ENCODE data around the gene YY1. TPM values are rescaled to one million over a fixed set of nuclear protein-coding genes. Genes with fewer than 3 reads are reported as not detected.
"Not testable (repeated sequence)": the region's sequence is repeated elsewhere in the genome, so short reads cannot be mapped to it uniquely, and the experiment has no call there.

The YY1 gene
- total RNA-seq, 1 experiment from 2014 or later, result 31.9 TPM

GRCh38 chr14:100295376-100296105, 56.6 kb downstream of the YY1 start:
- DNase-seq (ENCODE audit: low read depth), result no peak

- no peak for DNase-seq (ENCODE audit: low read depth)
Observed at GRCh38 chr14:100296106-100296651, 57.2 kb downstream of the YY1 start.

DNA sequence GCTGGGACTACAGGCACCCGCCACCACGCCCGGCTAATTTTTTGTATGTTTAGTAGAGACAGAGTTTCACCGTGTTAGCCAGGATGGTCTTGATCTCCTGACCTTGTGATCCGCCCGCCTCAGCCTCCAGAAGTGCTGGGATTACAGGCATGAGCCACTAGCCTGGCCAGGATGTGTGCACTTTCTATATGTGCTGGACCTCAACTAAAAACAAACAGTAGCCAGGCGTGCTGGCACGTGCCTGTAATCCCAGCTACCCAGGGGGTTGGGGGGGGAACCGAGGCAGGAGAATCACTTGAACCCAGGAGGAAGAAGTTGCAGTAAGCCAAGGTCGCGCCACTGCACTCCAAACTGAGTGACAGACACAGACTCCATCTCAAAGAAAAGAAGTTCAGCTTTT, 57.8 kb downstream of the YY1 start:
- not testable (repeated sequence) for DNase-seq (ENCODE audit: low read depth)

DNA sequence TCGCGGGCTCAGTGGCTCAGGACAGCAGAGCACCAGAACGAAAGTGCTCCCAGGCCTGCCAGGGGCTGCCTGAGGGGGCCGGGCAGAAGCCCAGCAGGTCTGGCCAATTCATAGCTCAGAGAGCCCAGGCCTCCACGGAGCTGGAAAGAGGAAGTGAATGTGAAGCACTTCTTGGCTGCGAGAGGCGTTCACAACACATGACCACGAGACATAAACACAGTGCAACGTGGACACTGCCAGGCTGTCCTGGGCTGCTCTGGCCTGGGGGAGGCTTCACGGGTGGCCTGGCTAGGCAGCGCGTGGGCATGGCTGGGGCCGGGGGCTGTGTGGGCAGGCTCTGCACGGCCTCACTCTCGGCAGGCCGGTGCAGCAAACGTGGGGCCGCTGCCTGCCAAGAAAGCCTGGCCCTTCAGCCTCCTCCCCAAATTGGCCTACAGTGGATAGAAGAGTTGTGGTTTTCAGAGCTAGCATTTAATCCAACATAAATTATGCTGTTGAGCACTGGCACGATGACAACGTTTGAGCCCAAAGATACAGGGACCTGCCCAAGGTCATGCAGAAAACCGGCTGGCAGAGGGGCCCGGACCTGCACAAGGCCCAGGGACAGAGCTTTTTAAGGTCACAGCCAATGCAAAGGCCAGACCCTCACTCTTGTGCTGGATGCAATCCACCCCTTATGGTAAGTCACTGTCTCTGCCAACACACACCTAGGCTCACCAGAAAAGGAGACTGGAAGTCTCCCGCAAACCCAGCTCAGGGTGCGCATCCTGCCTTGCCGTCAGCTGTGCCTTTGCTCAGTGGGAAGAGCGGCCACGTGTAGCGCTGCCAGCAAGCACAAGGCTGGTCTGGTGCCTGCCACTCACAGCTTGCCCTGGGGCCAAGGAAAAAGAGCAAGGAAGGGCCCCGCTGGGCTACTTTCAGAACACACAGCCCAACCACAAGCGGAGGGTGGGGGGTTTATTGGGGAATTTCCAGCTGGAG, 58.7 kb downstream of the YY1 start:
- DNase-seq (ENCODE audit: low read depth), result no peak

GRCh38 chr14:100298551-100299237, 59.8 kb downstream of the YY1 start:
- DNase-seq (ENCODE audit: low read depth), result no peak

DNA sequence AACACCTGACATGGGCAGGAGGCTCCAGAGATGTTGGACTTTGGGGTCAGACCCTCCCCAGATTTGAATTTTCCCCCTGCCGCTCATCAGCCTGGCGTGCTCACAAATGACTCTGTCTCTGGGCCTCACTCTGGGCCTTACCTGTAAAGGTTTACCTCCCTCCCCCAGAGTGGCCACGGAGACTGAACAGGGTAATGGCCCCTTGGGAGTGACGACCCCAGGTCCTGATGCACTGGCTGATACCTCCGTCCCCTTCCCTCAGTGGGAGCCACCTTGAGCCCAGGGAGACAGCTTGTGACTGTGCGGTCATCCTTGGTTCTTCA, 60.3 kb downstream of the YY1 start:
- DNase-seq (ENCODE audit: low read depth), result no peak

- DNase-seq (ENCODE audit: low read depth), result no peak
Observed at GRCh38 chr14:100302616-100303015, 63.7 kb downstream of the YY1 start.

DNA sequence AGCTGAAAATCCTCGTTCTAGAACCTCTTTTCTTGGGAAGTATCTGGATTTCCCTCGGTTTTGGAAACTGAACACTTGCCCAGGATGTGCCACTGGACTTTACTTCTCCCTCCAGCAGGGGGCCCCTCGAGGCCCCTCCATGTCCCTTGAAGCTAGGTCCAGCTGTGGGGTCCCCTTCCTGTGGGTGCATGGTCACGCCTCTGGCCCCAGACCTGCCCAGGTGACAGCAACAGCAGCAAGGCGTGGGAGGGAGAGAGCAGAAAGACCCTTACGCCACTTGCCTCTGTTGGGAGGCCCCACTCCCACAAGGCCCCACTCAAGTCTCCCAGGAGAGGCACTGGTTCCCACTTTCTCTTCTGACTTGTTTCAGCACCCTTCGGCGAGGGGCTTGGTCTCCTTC, 64.2 kb downstream of the YY1 start:
- DNase-seq (ENCODE audit: low read depth), result no peak

GRCh38 chr14:100303925-100304324, 65.0 kb downstream of the YY1 start:
- DNase-seq (ENCODE audit: low read depth), result no peak

DNA sequence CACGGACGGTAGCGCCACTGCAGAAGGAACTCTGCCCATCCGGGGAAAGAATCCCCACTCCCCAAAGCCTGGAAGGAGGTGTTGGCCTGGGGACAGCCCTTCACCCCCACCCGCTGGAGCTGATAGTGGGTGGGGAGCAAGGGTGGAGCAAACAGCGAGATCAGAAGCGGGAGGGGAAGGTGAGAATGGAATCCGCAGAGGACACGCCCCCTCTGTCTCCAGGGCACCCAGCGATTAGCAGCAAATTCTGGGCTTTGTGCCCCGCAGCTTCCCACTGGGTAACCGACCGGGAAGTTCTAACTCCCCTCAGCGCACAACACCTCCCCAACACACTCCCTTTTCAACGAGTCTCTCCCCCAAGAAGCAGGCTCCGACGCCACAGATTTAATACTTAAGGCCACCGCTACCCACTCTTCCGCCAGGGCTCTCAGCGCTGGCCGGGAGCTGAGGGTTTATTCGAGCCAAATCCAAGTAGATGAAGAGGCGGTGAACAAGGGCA, 65.9 kb downstream of the YY1 start:
- DNase-seq (ENCODE audit: low read depth), result peak; percentile 15

DNA sequence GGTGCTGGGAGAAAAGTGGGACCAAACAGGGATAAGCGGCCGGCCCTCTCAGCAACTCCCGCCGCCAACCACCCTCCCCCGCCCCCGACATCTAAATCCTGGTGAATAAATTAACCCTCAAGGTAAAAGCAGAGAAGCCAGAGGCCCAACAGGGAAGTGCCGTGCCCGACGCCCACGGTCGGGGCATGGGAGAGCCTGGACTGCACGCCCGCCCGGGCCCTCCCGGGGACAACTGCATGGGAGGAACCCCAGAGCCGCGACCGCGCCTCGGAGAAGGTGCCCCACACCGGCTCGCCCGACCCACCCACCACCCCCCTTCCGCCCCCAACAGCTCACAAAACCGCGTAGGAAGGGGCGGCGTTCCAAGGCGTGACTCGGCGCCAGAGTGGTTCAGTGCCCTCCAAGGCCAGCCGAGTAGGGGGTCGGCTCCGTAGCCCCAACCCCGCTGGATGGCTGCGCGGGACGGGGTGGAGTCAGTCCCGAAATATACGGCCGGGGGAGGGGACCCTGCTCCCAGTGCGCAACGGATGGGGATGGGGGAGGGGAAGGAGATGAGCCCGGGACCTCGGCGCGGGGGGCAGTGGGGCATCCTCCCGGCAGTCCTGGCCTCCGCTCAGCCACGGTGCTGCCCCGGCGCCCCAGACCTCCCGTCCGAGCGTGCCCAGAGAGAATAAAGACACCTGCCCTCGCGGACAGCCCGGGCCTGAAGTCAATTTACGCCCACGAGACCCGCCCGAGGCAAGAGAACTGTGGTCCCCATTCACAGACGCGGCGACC, 66.6 kb downstream of the YY1 start:
- DNase-seq (ENCODE audit: low read depth), result no peak

GRCh38 chr14:100306101-100306997, 67.4 kb downstream of the YY1 start, which contains the start of gene SLC25A29:
Gene SLC25A29 (minus strand): TSS chr14:100306444. CDS start chr14:100306232, 212 bp downstream.
- peak; percentile 82 for DNase-seq (ENCODE audit: low read depth)

GRCh38 chr14:100306998-100307765, 68.2 kb downstream of the YY1 start:
- DNase-seq (ENCODE audit: low read depth), result peak; percentile 12

- no peak for DNase-seq (ENCODE audit: low read depth)
Observed at GRCh38 chr14:100307766-100308426, 69.0 kb downstream of the YY1 start.

DNA sequence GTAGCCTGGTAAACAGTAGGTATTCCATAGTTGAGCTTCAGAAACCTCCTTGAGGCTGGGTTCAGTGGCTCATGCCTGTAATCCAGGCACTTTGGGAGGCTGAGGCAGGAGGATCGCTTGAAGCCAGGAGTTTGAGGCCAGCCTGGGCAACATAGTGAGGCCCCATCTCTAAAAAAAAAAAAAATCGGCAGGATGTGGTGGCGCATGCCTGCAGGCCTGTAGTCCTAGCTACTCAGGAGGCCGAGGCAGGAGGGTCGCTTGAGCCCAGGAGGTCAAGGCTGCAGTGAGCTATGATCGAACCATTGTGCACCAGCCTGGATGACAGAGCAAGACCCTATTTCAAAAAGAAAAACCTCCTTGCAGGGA, 69.5 kb downstream of the YY1 start:
- not testable (repeated sequence) for DNase-seq (ENCODE audit: low read depth)

- DNase-seq (ENCODE audit: low read depth), result no peak
Observed at GRCh38 chr14:100309028-100309737, 70.2 kb downstream of the YY1 start.

GRCh38 chr14:100312110-100312876, 73.3 kb downstream of the YY1 start:
- not testable (repeated sequence) for DNase-seq (ENCODE audit: low read depth)

Data from LHCN-M2 (cell line).